HepG2 (cell line): Measurements from ENCODE around the gene UPK1A. TPM values are rescaled to one million over a fixed set of nuclear protein-coding genes. Genes with fewer than 3 reads are reported as not detected.

ENCODE experiments used
- ATRX ChIP-seq: sonication (generic); formaldehyde crosslinking; IDR thresholded peaks from 2 replicates; pipeline ENCODE4 v1.4.0; 2020; ENCODE audit warnings: missing genetic modification reagents, borderline replicate concordance
- E2F2 ChIP-seq: sonication (generic); formaldehyde crosslinking; IDR thresholded peaks from 2 replicates; pipeline ENCODE4 v1.4.0; 2020; ENCODE audit warnings: missing genetic modification reagents, borderline replicate concordance
- FOXJ3 ChIP-seq: sonication (generic); formaldehyde crosslinking; IDR thresholded peaks from 2 replicates; pipeline ENCODE4 v1.4.0; 2020; ENCODE audit warnings: missing genetic modification reagents, mild to moderate bottlenecking, borderline replicate concordance
- GATAD1 ChIP-seq: IDR thresholded peaks from 2 replicates; pipeline ENCODE4 v1.6.1; 2016; ENCODE audit warnings: missing genetic modification reagents, missing compliant biosample characterization
- HBP1 ChIP-seq: IDR thresholded peaks from 2 replicates; pipeline ENCODE4 v1.6.1; 2016; ENCODE audit warnings: low read depth, control low read depth
- KAT2B ChIP-seq: fragments of 150-350 bp; IDR thresholded peaks from 2 replicates; pipeline ENCODE4 v1.6.1; 2014; ENCODE audit warnings: low read depth, low read length, borderline replicate concordance
- PAWR ChIP-seq: sonication (generic); formaldehyde crosslinking; IDR thresholded peaks from 2 replicates; pipeline ENCODE4 v1.4.0; 2020; ENCODE audit warnings: missing genetic modification reagents, mild to moderate bottlenecking, borderline replicate concordance
- ZEB1 ChIP-seq: IDR thresholded peaks from 2 replicates; pipeline ENCODE4 v1.6.1; 2012; ENCODE audit warnings: mild to moderate bottlenecking, low read depth, inconsistent platforms; ENCODE audit not compliant: insufficient replicate concordance
- ZFAT ChIP-seq: sonication (generic); formaldehyde crosslinking; conservative IDR thresholded peaks from 2 replicates; pipeline ENCODE4 v1.8.1; 2023; ENCODE audit warnings: missing genetic modification reagents, inconsistent platforms
- ZMYM2 ChIP-seq: sonication (generic); formaldehyde crosslinking; IDR thresholded peaks from 2 replicates; pipeline ENCODE4 v1.8.0; 2022; ENCODE audit warnings: mild to moderate bottlenecking, missing genetic modification reagents
- ZNF225 ChIP-seq: sonication (generic); formaldehyde crosslinking; IDR thresholded peaks from 2 replicates; pipeline ENCODE4 v1.4.0; 2020; ENCODE audit warnings: mild to moderate bottlenecking, missing genetic modification reagents
- ZNF234 ChIP-seq: sonication (generic); formaldehyde crosslinking; conservative IDR thresholded peaks from 2 replicates; pipeline ENCODE4 v1.5.1; 2020; ENCODE audit warnings: mild to moderate bottlenecking, missing genetic modification reagents
- ZNF274 ChIP-seq: sonication (generic); formaldehyde crosslinking; IDR thresholded peaks from 2 replicates; pipeline ENCODE4 v1.5.1; 2020; ENCODE audit warnings: mild to moderate bottlenecking, missing genetic modification reagents
- ZNF646 ChIP-seq: sonication (generic); formaldehyde crosslinking; IDR thresholded peaks from 2 replicates; pipeline ENCODE4 v1.9.0; 2021; ENCODE audit warnings: mild to moderate bottlenecking, missing genetic modification reagents
- ZNF678 ChIP-seq: sonication (generic); formaldehyde crosslinking; IDR thresholded peaks from 2 replicates; pipeline ENCODE4 v1.4.0; 2020; ENCODE audit warnings: mild to moderate bottlenecking, missing genetic modification reagents
- ZNF850 ChIP-seq: sonication (generic); formaldehyde crosslinking; conservative IDR thresholded peaks from 2 replicates; pipeline ENCODE4 v1.9.0; 2021; ENCODE audit warnings: mild to moderate bottlenecking, missing genetic modification reagents
- ZNF883 ChIP-seq: sonication (generic); formaldehyde crosslinking; IDR thresholded peaks from 2 replicates; pipeline ENCODE4 v1.5.1; 2020; ENCODE audit warnings: mild to moderate bottlenecking, missing genetic modification reagents; ENCODE audit errors: not compliant biosample characterization
- ZUFSP ChIP-seq: sonication (generic); formaldehyde crosslinking; IDR thresholded peaks from 2 replicates; pipeline ENCODE4 v1.9.0; 2021; ENCODE audit warnings: missing genetic modification reagents, mild to moderate bottlenecking, borderline replicate concordance
- polyA plus RNA-seq, 8 experiments: library from polyadenylated mRNA; depleted of rRNA in 3 of 8; stranded (reverse) in 7 of 8; unstranded in 1 of 8; fragments of >200 nt; fragmentation: Illumina TruSeq in 4 of 8; extraction: Trizol in 4 of 8; gene quantifications; 2 replicates each; pipeline versions ENCODE4 v1.2.1 to v1.2.3, GENCODE V29; 2011 to 2016; ENCODE audit warnings: low read depth in 4 of 8, missing spikeins in 1 of 8, mixed read lengths in 1 of 8; ENCODE audit not compliant: insufficient read depth in 1 of 8
- total RNA-seq, 5 experiments: library from RNA; depleted of rRNA; stranded (reverse); fragments of >200 nt; fragmentation: Illumina TruSeq; extraction: Trizol; gene quantifications; 2 replicates each; pipeline ENCODE4 v1.2.3, GENCODE V29; 2016; ENCODE audit warnings: low read depth in 1 of 5

Gene UPK1A
- total and polyA plus RNA-seq, 2 of the 13 experiments (the other 11 are each of a cell fraction or from before 2014, with no cell fraction given), result 2.9 TPM; not detected in 1

- no peak for TF ChIP-seq ZUFSP
- no peak for TF ChIP-seq KAT2B
- no peak for TF ChIP-seq ZNF678 (CRISPR knock-in tag)
- no peak for TF ChIP-seq ZNF274
- no peak for TF ChIP-seq PAWR (CRISPR knock-in tag)
- TF ChIP-seq ATRX (CRISPR knock-in tag), result no peak
- TF ChIP-seq ZMYM2, result no peak
- 0 out of 2 replicates have a peak, but pooled peaks have one; percentile 2 for TF ChIP-seq ZNF234 (CRISPR knock-in tag)
- no peak for TF ChIP-seq ZNF225 (CRISPR knock-in tag)
- TF ChIP-seq ZNF883 (CRISPR knock-in tag), result no peak
- peak; percentile 49; the same call in 1 of the 2 replicates for TF ChIP-seq FOXJ3 (CRISPR knock-in tag)
- TF ChIP-seq HBP1 (CRISPR knock-in tag), result peak; percentile 67; the same call in 1 of the 2 replicates
- TF ChIP-seq ZNF850, result no peak
- TF ChIP-seq GATAD1 (CRISPR knock-in tag), result peak; percentile 100
- no peak for TF ChIP-seq ZEB1
- TF ChIP-seq E2F2 (CRISPR knock-in tag), result 0 out of 2 replicates have a peak, but pooled peaks have one; percentile 71
- no peak for TF ChIP-seq ZFAT
- no peak for TF ChIP-seq ZNF646 (CRISPR knock-in tag)
Observed at GRCh38 chr19:35628565-35629331, 37.6 kb upstream of the UPK1A start, which contains the start of gene RBM42 (continued).
